IPS-NIHi11 (cell line): ENCODE data around the gene PCDH9.

Experiments used
- DNase-seq: peaks from one replicate; pipeline ENCODE4 v3.0.0; 2012; ENCODE audit warnings: mixed read lengths, low spot score

Gene PCDH9

DNA sequence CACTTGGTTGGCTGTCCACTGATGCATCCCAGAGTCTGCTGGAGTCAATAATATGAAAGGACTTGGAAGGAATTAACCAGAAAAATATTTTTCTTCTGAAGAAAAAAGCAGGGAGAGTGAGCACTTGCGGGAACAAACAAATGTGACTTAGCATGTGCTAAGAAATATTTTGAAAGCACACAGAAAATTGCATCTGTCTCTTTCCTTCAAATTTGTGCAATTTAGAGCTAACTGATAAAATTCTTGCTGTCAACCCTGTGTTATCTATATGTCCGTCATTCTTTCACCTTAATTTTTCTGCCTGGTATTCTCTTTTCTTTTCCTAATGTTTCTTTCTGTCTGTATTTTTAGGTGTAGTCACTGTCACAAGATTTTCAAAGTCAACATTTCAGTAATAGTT, 852.6 kb downstream of the PCDH9 start:
- no peak for DNase-seq

GRCh38 chr13:66375756-66376155, 854.4 kb downstream of the PCDH9 start:
- no peak for DNase-seq

GRCh38 chr13:66369666-66370065, 860.5 kb downstream of the PCDH9 start:
- no peak for DNase-seq

DNA sequence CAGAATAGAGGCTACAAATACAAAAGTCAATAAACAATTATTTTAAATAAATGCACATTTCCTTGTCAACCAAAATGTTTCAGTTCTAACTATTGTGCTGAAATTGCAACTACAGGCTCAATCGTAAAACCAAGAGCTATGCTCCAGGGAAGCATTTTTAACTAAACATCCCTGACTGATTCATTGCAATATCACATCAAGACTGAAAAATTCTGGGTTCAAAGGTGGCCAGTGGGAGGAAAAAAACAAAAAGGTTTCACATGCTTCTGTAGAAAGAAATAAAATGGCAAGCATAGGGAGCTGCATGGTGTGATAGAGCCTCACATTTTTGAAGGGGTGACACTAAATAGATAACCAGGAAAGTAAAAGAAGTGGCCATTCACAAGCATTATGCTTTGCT, 862.8 kb downstream of the PCDH9 start:
- no peak for DNase-seq

GRCh38 chr13:66365101-66365500, 865.0 kb downstream of the PCDH9 start:
- no peak for DNase-seq

DNA sequence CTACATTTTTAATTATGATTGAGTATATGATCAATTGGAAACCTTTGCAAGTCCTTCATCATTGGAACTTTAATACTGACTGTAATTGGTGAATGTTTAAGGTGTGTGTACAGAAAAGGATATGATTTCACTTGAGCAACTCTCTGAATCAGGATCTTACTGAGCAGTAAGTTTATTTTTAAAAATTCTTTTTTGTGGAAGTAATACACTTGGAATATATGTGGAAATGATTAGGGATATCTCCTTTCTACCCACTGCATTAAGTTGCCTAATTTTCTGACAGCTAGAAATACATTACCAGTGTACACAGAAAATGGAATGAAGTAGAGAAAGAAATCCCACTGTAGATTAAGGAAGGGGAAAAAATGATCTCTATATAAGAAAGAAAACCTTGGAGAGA, 865.8 kb downstream of the PCDH9 start:
- DNase-seq: no peak

GRCh38 chr13:66362485-66362884, 867.7 kb downstream of the PCDH9 start:
- no peak for DNase-seq

- DNase-seq: no peak
Observed at GRCh38 chr13:66359910-66360552, 870.1 kb downstream of the PCDH9 start.

GRCh38 chr13:66359393-66359792, 870.7 kb downstream of the PCDH9 start:
- DNase-seq: no peak

GRCh38 chr13:66358564-66358963, 871.6 kb downstream of the PCDH9 start:
- DNase-seq: no peak

DNA sequence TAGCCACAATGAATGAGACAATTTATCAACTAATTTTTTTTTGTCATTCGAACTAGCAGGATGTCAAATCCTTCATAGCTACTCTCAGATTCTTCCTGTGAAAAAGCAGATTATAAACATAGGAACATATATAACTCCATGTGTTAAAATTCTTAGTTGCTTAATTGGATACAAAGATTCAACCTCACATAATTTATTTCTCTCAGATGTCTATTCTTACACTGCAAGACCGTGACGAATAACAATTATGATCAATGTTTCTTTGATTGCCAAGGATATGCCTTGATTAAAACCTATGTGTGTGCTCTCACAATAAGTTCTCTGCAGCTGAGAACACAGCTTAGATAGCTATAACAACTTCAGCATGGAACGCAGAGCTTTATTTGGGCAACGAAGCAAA, 872.7 kb downstream of the PCDH9 start:
- no peak for DNase-seq

- no peak for DNase-seq
Observed at GRCh38 chr13:66354879-66355751, 875.0 kb downstream of the PCDH9 start.

- DNase-seq: no peak
Observed at GRCh38 chr13:66353664-66354063, 876.5 kb downstream of the PCDH9 start.

DNA sequence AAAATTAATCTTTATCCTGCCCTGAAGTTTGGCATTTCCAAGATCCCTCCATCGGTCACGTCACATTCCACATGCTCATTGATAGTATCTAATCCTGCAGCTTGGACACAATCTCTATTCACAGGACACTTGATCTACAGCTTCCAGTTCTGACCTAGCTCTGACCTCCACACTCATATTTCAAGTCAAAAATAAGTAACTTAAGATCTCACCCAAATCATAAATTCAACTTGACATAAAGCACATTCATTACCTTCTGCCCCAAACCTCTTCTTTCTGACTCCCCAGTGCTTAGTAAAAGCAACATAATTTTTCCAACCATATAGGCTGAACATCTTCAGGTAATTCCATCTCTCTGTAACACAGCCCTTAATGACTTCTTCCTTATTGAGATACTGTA, 880.2 kb downstream of the PCDH9 start:
- DNase-seq: no peak

GRCh38 chr13:66348745-66349690, 881.1 kb downstream of the PCDH9 start:
- no peak for DNase-seq

DNA sequence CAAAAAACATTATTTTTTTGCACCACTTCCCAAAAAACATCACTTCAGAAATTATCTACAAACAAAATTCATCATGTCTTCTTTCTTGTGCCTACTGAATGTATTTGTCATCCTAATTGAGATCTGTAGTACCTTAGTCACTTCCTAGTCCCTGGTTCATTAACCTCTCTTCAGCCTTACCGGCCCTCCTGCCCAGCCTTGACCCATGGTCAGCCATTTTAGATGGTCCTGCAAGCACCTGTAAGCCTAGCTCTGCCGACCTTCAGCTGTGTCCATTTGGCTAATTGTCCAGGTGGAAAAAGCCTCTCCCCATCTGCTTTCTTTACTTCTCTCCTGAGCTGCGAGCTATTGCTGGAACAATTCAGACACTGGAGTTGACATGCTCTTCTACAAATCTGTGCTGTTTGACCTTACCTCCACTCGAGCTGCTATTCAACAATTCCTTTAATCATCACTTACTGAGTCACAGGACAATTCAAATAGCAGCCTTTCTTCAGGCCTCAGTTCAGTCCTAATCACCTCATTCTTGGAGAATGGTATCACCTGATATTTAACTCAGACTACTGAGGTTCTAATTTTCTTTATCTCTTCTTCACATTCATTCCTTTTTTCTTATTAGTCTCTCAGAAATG, 882.5 kb downstream of the PCDH9 start:
- no peak for DNase-seq

DNA sequence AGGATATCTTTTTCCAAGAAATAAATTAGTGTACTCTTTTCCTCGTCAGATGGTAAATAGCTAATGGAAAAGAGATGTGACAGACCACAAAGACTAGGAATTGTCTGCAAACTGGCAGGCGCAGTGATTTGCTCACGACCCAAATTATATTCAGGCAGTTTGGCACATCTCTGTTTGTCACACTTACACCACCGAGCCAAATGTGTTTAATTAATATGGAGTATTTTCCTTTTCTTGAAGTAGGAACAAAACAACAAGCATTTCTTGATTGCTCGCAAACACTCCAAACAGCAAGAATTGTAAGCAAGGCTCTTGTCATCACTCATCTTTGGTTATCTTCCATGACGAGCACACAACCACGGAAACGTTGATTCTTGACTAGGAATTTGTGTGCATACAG, 884.2 kb downstream of the PCDH9 start:
- no peak for DNase-seq

DNA sequence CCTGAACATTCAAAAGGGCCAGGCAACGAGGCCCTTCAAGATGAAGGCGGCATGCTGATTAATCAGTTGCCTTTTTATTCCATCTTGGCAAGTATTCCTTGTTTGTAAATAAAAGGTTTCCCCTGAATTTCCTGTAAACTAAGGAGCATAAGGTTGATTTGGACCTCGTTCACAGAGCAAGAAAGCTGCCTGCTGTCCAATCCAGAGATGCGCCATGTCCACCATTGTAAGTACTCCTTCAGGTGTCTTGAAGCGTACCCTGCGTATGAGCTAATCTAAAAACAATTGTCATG, 884.7 kb downstream of the PCDH9 start:
- no peak for DNase-seq

GRCh38 chr13:66344805-66345517, 885.2 kb downstream of the PCDH9 start:
- no peak for DNase-seq

DNA sequence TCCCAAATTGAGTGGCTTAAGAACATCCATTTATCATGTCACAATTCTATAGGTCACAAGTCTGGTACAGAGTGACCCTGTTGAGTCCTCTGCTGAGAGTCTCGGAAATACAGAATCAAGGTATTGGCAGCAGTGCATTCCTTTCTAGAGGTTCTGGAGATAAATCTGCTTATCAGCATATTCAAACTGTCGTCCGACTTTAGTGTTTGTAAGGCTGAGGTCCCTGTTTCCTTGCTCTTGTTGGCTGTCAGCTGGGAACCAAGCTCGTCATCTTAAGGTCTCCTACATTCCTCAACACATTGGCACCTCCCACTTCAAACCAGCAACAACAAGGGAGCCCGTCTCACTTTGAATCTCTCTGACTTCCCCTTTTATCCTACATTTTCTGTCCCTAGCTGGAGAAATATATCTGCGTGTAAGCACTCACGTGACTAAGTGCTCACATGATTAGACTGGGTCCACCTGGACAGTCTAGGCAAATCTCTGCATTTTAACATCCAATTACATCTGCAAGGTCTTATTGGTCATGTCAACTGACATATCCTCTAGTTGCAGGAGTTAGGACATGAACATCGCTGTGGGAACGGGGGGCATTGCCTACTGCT, 886.8 kb downstream of the PCDH9 start:
- DNase-seq: no peak
